COLO829 (cell line): ENCODE results near the gene IGIP.
"Not testable (repeated sequence)": the region's sequence is repeated elsewhere in the genome, so short reads cannot be mapped to it uniquely, and the experiment has no call there.

Experiments
- DNase-seq: peaks from one replicate; pipeline ENCODE4 v3.0.0; 2012; ENCODE audit warnings: low spot score

Gene IGIP

DNA sequence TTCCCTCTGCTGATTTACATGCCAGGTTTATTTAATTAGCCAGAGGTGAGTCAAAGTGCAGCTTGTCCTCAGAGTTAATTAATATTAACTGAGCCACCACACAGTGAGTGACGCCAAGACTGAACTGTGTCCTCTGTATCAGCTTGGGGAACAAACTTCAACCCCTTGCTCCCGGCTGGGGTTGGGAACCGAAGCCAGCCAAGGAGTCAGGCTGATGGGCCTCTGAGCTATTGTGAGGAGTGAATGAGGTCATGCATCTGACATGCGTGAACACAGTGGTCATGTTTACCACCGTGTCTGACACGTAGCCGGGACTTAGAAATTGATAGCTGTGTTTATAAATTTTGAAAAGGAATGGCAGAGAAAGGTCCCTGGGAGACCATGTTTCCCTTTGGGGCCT, 17.1 kb downstream of the IGIP start:
- DNase-seq = no peak

GRCh38 chr5:140143521-140144258, 18.0 kb downstream of the IGIP start:
- no peak for DNase-seq

GRCh38 chr5:140145256-140145655, 19.5 kb downstream of the IGIP start:
- DNase-seq = no peak

GRCh38 chr5:140145818-140146522, 20.2 kb downstream of the IGIP start:
- no peak for DNase-seq

DNA sequence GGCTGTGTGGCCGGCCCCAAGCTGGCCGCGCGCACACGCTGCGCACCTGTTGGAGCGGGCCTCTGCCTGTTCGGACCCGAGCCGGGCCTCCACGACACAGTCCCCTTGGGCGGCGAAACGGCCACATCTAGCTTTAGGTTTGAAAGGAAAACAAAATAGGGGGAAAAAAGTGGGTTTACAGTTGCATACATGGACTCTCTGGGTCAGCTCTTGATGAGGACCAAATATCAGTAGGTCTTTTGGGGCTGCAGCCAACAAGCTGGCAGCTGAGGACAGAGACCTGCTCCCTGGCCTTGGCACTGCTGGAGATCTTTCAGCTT, 20.7 kb downstream of the IGIP start:
- DNase-seq = no peak

DNA sequence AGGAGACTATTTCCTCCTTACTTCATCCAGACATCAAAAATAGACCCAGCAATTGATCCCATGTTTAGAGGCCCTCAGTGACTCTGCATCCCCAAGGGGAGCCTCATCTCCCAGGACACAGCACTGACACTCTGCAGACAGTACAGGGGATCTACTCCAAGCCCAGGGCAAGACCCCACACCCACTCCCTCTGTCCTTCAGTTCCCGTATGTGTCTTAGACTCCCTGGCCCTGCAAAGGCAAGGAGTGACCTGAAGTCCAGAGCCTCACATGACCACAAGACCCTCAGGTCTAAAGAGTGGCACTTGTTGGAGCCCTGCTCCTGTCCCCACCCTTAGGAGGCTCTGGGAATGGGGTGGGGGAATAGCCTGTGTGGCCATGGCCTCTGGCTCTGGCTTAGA, 21.7 kb downstream of the IGIP start:
- no peak for DNase-seq

- DNase-seq = no peak
Observed at GRCh38 chr5:140148508-140148907, 22.8 kb downstream of the IGIP start.

DNA sequence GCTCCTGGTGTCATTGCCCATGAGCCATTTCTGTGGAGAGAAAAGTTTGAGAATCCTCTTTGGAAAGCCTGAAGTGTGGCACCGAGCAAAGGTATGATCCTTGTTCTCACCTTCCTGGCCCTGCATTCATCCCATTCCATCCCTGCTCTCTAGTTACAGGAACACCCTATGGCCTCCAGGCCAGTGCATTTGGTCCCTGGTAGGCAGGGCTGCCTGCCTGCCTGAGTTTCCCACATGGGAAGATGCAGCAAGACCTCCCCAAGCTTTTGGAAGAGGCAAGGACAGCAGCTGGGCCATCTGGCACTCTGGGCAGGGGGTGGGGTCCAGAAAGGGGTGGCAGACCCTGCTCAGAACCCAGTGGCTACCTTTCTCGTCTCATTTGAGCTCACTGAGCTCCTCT, 24.5 kb downstream of the IGIP start:
- DNase-seq = no peak

DNA sequence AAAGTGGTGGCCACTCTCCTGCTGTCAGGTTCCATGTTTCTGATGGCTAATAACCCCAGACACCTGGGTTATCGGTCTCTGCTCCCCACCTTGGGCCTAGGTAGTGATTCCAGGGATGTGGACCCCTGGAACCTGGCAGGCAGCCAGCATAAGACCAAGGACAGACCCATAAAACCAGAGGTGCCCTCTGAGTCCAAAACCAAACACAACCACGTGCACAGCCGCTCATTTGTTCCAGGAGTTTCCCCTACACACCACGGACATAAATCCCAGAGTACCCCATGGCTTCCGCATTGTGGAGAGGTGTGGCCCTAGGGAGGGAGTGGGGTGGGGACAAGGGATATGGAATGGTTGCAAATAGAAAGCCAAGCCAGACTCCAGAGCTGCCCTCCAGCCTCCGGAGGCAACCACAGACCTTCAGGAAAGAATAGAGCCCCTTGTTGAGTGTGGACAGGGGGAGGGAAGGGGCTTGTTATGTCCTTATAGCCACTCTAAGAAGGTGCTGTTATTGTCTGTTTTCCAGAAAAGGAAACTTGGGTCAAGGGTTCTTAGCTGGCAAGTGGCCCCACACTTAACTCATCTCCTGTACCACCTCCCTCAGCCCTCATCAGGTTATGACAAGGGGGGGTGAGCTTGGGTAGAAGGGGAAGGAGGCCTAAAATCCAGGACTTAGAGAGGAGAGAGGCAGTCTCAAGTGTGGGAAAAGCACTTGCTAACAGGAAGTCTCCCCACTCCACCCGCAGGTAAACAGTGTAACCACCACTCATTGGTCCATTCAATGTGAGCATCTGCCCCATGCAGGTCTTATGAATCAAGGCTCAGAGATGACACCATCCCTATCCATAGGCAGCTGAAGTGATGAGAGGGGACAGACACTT, 25.6 kb downstream of the IGIP start:
- peak; percentile 51 for DNase-seq

DNA sequence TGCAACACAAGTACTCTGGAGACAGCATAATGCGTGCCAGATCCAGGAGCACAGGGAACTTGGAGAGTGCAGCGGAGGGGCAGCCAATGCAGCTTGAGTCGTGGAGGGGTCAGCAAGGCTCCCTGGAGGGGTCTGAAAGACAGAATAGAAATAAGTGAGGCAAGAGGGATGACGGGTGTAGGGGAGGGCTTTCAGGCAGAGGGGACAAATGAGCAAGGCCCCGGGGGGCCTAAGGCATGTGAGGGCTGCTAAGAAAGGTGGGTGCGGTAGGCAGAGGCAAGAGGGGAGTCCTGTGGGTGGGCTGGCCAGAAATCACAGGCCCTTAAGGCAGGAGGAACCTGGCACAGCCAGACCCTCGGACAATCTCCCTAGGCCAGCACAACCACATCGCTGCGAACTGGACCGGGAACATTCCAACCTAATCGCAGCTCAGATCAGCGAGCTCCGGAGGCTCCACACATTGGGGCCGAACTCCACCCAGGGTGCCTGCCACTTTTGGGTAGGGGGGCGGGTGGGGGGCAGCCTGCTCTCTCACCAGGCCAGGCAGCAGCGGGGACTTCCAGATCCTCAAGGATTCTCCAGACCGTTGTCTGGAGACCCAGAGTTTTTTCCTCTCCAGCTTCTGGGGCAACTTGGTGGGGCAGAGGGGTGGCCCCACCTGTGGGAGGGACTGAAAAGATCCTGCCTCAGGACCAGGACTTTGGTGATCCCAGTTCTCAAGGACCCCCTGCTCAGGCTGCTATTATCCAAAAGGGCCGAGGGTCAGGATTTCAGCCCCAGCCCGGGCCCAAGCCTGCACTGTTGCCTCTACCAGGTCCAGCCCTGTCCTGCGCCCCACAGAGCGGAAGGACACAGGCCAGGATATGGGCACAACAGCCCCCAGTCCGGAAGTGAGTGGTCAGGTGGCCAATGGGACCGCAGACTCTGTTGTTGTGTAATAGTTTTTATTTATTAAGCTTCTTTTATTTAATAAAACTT, 26.6 kb downstream of the IGIP start:
- no peak for DNase-seq

DNA sequence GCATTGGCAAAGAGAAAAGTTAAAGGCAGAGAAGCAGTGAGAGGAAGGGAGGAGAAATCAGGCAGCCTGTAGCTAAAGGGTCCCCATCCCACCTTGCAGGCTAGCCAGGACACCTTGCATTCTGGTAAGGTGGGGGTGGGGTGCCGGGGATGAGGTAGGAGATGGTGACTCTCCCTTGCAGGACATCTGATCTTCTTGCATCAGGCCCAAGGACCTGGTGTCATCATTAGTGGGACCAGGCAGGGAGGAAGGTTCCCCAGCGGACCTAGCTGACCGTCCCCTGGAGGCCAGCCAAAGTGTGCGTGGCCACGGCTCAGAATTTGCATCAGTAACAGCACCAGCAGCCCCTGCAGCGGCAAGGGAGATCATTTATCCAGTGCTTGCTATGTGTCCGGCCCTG, 27.5 kb downstream of the IGIP start:
- no peak for DNase-seq

DNA sequence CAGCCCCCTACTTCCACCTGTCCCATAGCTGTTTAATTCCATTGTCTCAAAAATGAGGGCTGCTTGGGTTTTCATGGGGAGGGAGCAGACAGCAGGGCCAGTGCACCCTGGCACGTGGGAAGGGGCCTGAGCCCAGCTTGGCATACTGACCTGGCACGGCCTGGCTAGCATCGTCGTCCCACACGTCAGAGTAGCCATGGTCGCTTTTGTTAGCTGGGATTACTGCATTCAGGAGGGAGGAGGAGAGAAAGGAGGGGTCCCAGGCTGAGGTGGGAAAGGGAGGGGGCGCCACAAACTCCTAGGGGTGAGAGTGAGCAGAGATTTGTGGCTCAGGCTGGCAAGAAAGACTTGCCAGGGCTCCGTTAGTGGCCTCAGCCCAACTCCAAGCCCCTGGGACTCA, 28.2 kb downstream of the IGIP start:
- DNase-seq = no peak

DNA sequence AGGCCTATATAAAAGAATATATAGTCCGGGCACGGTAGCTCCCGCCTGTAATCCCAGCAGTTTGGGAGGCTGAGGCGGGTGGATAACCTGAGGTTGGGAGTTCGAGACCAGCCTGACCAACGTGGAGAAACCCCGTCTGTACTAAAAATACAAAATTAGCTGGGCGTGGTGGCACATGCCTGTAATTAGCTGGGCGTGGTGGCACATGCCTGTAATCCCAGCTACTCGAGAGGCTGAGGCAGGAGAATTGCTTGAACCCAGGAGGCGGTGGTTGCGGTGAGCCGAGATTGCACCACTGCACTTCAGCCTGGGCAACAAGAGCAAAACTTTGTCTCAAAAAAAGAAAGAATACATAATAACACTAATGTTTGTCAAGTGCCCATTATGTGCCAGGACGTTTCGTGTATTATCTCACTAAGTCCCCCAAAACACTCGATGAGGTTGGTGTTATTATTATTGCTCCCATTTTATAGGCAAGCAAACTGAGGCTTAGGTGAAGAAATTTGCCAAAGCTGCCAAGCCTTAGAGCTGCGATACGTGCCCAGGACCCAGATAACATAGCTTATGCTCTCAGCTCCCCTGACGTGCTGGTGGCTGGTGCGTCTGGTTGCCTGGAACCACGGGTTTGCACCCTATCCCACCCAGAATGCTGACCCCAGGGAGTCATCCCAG, 29.1 kb downstream of the IGIP start:
- not testable (repeated sequence) for DNase-seq

DNA sequence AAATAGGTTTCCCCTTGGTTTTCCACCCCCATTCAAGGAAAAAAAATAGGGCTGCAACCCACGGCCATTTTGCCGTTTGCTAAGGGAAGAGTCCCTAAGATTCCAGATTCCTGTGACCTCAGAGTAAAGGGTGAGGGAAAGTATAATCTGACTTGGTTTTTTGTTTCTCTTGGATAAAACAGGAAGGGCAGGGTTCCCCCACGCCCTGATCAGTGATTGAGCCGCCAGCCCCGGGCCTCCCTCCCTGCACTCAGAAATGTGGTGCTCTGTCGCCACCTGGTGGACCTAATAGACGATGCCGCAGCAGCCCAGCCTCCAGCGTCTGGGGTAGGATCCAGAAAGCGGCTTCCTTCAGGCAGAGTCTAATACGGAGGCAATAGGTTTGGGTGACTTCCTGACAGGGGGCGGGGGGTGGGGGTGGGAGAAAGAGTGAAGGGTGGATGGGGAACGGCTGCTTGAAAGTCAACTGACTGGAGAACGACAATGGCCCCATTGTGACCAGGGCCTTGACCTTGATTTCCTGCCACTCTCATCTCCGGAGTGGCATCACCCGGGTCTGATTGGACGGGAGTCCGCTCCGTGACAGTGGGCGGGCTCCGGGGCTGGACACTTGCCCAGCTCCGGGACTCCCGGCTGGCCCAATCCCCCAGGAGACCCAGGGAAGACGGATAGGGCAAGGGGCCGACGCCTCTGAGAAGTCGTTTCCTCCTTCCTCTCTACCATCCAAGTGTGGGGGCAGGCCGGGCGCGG, 31.5 kb downstream of the IGIP start:
- peak; percentile 96 for DNase-seq

GRCh38 chr5:140159014-140159927, 33.5 kb downstream of the IGIP start:
- no peak for DNase-seq

- DNase-seq = no peak
Observed at GRCh38 chr5:140162275-140162674, 36.5 kb downstream of the IGIP start.

- no peak for DNase-seq
Observed at GRCh38 chr5:140162781-140163180, 37.0 kb downstream of the IGIP start.

DNA sequence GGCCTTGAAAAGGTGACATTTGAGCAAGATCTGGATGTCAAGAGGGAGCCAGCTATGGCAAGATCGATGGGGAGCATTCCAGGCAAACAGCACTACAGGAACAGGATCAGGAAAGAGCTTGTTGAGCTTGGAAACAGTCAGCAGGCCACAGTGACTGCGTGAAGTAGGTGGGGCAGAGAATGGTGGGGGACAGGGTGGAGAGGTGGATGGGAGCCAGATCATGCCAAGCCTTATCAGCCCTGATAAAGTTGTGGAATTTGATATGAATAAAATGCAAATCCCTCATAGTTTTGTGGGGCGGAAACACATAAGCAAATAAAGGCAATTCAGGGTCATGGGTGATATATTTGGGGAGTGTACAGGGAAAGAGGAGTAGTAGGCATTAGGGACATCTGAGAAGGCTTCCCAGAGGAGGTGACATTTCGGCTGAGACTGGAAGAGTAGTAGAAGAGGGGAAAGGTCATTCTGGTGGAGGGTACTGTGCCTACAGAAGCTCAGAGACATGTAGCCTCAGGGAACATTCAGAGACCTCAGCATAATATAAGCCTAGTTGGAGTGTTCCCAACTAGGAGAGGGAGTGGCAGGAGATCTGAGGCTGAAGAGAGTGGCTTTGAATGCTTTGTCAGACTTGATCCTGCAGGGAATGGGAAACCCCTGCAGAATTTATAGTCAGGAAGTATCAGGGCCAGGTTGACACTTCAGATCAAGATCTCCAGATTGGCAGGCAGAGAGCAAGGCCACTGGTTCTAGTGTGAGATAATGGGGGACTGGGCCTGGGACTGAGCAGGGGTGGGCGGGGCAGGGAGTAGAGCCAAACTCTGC, 39.6 kb downstream of the IGIP start:
- no peak for DNase-seq

DNA sequence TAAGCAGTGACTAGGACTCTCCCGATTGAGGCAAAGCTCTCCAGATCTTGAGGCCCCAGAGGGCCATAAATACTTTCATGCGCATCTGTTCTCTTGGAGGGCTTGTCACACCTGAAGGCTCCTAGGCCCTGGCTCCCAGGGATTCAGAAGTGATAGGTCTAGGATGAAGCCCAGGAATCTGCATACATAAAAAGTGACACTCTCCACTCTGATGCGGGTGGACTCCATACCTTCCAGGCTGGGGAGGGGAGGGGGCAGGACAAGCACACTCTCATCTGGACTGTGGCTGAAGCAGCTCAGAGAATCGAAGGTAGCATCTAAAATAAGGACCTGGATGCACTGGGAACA, 40.2 kb downstream of the IGIP start:
- no peak for DNase-seq
